ELF-1 (cell line): ENCODE results near the gene ALKBH2.

Experiments used
- DNase-seq: peaks from one replicate; pipeline ENCODE4 v3.0.0-alpha.2; 2016; ENCODE audit warnings: low read depth, low spot score

ALKBH2 gene

DNA sequence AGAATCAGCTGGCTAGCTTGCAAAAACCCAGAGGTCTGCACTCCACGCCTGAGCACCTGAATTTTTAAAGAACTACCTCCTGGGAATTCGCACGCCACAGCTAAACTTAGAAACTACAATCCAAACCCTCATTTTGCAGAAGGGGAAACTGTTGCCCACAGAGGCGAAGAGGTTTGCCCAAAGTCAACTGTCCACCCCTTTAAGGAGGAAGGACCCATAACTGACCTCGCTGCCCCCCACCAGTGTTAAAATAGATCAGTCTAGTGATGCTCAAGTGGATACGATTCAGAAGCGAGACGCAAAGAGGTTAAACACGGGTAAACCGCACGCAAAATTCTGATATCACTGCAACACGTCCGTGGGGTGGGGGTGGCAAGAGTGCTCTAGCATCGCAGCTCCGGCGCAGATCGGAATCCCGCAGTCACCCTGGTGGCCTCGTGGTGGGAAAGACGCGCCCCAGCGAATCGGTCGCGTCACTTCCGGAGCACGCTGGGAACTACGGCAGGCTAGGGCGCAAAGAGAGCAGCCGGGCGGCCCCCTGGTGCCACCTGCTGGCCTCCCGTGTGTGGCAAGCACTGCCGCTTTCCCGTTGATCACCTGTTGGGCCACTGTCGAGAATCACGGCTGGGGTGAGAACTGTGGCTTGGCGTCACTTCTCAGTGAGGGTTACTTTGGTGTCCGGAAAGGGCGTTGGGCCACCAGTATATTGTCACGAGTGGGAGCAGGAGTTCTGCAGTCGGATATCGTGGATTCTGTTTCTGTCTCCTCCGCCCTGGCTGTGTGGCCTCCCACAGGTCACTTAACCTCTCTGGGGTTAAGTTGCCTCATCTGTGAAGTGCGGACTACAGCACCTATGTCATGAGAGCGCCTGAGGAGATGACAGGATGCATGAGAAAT, at the start of gene ALKBH2:
ALKBH2 (minus strand) TSS at position 451 of the 897 bp plus-strand sequence. CDS start 686 bp downstream, outside the sequence.
- peak; percentile 97 for DNase-seq

DNA sequence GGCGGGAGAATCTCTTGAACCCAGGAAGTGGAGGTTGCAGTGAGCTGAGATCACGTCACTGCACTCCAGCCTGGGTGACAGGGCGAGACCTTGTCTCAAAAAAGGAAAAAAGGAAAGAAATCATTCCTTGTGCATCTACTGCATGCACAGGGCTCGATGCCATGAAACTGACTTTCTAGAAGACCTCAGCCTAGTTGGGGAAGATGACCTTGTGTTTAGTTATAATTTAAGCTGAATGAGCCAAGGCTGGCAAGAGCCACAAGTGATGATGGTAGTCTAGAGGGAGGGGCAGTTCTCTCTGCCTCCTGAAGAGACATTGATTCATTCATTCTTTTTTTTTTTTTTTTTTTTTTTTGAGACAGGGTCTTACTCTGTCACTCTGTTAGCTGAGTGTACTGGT, 47.3 kb upstream of the ALKBH2 start:
- no peak for DNase-seq

DNA sequence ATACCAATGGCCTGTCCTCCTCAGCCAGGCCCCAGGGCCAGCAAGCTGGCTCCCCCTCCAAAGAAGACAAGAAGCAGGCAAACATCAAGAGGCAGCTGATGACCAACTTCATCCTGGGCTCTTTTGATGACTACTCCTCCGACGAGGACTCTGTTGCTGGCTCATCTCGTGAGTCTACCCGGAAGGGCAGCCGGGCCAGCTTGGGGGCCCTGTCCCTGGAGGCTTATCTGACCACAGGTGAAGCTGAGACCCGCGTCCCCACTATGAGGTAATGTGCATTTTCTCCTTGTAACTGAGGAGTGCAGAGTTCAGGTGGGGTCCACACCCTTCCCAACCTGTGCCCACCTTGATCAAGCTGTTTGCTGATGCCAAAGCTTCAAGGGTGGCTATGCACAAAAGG, 46.5 kb upstream of the ALKBH2 start:
- DNase-seq, result no peak

DNA sequence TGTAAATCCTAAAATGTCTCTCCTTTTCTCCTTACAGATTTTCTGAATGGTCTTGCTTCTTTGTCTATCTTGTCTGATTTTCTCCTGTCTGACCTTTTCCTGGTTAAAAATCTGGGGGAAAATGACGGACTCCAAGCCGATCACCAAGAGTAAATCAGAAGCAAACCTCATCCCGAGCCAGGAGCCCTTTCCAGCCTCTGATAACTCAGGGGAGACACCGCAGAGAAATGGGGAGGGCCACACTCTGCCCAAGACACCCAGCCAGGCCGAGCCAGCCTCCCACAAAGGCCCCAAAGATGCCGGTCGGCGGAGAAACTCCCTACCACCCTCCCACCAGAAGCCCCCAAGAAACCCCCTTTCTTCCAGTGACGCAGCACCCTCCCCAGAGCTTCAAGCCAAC, 46.1 kb upstream of the ALKBH2 start:
- DNase-seq, result no peak

DNA sequence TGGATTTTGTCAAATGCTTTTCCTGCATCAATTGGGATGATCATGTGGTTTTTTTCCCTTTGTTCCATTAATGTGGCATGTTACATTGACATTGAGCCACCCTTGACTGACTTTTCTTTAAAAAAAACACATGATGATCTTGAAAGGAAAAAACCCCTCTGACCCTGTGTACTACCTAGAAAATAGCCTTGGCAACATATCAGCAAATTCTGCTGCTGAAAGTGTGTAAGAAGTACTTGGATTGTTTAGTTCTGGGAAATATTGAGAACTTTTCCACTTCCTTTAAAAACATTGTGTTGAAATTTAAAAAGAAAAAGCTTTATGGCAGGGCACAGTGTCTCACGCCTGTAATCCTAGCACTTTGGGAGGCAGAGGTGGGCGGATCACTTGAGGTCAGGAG, 43.8 kb upstream of the ALKBH2 start:
- no peak for DNase-seq

DNA sequence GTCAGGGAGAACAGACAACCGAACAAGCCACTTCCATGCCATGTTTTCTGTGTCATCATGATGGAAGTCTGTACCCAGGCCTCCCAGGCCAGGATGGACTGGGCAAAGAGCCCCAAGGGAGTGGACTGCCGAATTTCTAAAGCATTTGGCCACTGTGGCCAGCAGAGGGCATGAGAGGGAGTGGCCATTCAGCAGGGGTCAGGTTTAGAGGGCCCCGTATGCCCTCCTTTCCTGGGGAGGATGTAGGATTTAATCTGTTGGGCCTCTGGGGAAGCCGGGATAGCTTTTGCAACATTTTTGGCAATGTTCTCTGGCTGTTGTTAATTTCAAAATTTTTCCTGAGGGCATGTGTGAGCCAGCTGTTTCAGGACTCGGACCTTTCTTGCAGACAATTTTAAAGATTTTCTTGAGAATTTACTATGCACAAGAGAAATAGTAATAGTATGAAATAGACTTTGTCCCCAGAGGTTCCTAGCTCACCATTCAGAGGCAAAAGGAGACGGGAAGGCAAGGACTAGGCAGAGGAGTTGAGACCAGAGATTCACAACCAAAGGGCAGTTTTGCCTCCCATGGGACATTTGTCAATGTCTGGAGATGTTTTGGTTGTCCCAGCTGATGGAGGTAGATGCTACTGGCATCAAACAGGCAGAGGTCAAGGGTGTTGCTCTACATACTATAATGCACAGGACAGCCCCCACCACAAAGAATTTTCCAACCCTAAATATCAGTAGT, 41.1 kb upstream of the ALKBH2 start:
- DNase-seq, result peak; percentile 55

DNA sequence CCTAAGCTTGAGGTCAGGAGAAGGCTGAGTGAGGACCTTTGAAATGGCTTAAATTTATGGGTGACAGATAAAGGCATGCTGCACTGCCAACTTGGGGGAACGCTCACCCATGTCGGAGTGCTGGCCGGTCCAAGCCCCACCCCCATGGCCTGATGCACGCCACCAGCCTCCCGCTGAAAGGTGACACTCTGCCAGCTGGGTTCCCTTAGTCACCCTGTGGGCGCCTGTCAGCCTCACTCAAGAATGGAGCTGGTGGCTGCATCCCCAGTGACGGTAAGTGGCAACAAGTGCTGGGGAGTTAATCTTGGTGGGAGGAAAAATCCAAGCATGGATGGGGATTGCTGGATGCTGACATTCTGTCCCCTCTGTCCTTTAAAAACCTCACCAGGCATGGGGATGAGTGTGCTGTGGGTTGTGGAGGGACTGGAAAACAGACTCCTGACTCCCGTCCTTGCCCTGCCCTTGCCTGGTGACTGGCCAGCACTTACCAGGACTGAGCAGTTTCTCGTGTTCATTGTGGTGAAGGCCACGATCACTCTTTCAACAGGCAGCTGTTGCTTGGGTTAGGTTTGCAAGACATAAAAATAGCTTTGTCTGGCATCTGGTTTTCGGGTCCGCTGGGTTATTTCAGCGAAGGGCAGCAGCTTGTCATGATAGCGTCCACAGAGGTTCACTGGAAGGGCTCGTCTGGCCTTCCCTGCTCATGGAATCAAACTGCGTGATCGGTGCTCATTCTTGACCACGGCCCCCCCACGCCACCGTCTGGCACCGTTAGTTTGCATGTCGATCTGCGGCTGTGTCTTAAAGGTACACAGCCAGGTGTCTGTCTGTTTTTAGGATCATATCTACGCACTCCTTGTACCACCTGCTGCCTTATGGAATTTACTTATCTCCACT, 38.1 kb upstream of the ALKBH2 start:
- no peak for DNase-seq

DNA sequence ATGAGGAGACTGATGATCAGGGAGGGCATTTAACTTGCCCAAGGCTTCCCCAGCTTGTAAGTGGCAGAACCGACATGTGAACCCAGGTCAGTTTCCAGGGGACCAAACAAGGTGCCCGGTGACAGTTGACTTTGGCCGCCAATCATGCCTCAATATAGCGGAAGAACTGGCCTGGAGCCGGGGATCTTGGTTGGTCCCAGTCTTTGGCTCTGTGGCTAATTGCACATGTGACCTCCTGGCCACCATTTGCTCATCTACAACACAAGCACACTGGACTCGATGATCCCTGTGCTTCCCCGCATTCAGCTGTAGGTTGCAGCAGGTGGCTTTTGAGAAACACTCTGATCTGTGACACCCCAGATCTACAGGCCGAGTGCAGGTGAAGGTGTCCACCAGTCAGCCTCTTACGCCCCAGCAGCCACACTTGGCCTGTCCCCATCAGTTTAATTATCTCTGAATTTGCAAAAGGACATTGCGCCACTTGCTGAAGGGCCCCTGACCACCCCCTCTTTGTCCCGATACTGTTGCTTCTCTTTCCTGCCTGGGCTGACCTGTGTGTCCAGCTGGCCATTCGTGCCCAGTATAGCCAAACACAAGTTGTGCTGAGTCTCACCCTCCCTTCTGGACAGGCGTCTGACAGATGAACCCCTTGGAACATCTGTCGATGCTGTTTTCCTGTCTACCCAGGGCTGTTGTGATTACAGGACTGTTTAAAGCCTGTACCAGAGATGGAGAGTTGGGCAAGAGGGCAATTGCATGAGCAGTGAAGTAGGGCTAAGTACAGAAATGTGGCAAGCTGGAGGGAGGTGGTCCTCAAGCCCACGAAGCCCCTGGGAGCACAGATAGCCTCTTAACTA, 37.3 kb upstream of the ALKBH2 start:
- DNase-seq, result no peak

DNA sequence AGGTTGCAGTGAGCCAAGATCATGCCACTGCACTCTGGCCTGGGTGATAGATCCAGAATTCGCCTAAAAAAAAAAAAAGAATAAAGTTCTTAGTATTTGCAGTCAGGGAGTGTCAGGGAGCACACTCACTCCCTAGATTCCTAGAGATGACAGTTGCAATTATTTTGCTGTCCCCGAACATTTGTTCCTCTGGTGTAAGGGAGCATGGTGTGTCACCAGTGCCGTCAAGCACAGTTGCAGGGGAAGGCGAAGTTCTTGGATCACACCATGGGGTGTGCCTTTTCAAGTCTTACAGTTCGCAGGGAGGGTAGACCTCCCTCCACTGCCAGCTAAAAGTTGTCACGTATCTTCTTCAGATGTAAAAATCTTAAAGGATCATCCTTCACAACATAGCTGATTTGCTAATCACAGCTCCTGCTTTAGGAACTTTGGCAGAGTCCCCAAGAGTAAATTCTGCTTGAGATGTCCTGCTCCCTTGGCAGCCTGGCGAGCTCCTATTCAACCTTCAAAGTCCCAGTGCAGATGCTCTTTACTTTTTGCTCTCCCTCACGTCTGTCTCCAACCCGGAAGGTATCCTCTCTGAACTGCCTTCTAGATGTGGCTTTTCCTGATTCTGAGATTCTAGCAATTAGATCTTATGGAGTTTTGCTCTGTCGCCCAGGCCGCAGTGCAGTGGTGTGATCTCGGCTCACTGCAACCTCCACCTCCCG, 34.4 kb upstream of the ALKBH2 start:
- no peak for DNase-seq

DNA sequence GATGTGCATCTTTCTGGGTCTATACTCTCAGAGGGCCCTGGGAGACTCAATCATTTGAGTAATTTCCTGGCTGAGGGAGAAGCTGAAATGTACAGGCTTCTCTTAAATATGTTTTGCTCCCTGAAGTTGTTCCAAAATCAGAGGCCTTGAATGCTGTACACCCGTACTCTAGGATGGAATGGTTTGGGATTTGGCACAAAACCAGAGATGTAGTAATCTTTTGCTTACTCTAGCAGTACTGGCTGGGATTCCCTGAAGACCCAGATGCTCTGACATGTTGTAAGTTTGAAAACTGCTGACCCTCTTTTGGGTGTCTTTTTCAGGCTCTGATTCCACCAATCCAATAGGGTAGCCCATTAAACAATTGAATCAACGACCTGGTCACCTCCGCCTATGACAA, 33.5 kb upstream of the ALKBH2 start:
- DNase-seq, result no peak

DNA sequence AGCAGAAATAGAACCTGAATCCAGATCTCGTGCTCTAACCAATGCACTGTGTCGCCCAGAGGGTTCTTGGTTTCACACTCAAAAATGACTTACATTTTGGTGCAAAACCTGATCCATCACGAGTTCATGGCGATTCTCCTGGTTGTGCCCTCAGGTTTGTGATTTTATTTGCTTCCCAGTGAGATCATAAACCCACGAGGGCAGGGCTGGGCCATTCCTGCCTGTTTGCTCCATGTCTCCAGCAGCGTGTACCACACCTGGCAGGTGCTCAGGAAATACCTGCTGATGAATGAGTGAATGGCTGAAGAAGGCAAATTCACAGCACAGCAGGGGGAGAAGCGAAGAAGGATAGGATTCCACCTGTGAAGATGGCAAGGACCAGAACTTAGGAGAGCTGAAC, 32.5 kb upstream of the ALKBH2 start:
- no peak for DNase-seq

DNA sequence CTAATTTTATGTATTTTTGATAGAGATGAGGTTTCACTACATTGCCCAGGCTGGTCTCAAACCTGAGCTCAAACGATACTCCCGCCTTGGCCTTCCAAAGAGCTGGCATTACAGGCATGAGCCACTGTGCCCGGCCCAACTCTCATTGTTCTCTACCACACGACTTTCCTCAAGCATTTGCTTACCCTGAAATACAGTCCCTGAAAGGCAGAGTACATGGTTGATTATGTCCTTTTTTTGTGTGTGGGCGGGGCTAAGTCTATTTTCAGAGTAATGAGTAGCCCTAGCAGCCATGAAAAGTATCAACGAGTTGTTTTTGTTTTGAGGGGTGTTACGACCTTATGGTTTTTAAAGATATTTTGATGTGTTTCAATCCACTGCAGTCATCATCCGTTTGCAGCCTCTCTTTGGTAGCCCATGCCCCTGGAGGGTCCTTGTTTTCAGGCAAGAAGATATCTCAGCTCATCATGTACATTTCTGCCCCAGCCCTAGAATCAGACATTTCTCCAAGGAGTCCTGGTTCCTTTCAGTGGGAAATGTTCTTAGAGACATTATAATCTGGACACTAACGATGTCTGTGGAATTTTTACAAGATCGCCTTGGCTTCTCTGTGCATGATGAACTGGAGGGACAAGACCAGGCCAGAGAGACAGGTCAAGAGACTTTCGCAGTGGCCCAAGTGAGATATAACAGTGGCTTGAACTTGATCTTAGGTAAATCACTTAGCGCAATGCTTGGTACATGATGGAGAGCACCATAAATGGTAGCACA, 31.8 kb upstream of the ALKBH2 start:
- no peak for DNase-seq

DNA sequence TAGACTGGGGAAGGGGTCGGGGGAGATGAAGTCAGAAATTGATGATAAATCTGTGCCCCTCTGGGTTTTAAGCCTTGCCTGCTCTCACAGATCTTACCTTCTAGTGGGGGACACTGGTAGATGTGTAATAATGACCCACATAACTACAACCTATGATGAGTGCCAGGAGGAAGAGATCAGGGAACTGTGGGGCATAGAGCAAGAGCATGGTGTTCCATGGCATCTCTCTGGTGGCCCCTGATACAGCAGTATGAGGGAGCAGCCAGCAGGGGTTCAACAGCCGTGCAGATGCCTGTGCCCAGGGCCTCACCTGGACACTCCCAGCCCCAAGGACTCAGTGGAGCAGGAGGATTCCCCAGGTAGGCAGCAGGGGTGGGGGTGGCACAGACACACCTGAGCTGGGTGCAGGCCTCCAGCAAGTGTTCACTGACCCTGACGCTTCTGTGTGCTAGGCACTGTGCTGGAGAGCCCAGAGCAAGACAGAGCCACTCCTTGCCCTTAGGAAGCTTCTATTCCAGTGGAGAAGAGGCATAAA, 28.1 kb upstream of the ALKBH2 start:
- DNase-seq, result no peak

DNA sequence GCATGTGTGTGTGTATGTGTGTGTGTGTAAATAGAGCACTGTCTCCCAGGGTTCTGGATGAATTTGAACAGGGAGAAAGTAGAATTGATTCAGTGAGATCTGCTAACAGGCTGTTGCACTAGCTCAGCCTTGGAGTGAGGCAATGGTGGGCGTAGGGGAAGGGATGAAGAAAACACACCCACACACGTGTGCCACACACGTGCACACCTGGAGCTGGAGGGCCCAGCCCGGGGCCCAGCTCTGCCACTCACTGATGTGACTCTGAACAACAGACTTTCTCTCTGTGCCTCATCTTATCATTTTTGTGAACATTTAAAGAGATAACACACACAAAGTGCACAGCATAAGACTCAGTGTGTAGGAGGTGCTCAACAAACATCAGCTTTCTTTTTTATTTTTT, 27.3 kb upstream of the ALKBH2 start:
- DNase-seq, result no peak

DNA sequence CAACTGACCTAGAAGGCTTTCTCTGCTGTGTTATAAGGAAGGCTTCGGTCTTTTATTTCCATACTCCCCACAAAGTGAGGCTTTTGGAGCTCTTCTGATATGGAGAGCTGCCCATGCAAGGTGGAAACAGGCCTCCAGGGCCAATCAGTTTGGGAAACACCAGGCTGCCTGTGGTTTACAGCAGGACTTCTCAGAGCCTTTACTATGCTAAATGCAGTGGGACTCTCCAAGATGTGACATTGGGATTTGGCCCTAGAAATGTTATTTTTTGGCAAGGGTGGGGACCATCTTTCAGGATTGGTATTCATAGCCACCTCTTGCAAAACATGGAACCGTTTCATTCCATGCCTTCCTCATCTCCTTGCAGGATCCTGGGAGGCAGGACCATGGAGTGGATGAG, 26.8 kb upstream of the ALKBH2 start:
- DNase-seq, result no peak

DNA sequence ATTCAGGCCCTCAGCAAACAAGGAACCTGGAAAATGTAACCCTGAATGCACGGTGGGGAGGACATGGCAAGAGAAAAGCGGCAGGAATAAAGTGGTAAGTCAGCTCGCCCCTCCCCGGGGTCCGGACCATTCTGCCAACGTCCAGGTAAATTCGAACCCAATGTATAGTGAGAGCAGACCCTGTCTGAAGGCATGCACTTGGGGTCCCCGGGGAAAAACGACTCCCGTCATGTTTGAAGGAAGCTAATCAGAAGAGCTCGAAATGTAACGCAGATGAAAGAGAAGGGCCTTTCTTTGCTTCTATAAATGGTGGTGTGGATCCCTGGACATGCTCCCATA, 23.3 kb upstream of the ALKBH2 start:
- DNase-seq, result no peak

DNA sequence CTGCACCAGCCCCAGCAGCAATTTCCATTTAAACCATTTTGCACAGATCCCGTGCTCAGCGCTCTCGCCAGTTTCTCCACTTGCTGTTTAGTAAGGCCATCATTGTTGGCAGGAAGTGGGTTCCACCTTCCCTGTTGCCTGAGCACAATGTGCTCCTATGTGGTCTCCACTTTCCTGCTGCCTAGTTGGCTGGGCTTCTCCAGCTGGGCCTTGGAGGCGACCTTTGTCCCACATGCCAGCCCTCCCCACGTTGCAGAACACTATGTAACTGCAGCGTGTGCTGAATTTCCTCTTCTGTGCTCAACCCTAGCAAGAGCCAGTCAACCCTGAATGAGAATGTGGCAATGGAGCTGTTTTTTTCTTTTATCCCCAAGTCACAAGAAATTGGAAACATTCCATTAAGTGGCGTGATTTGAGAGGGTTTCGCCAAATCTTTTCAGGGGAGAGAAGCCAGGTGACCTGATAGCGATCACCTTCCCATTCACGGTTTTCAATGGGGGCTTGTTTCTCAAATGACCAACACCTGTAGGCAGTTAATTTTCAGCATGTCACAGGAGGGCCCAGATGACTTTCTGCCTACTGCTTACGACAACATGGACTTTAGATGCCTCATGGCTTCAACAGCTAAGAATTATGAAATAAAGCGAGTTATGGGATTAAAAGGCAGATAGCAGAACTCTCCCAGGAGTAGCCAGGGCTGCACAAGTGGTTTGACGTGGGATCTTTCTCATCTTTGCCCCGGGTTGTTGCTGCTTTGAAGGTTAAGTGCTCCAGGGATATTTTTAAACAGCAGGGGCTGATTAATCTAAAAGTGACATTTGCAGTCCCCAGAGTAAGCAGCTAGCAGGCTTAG, 22.7 kb upstream of the ALKBH2 start, which contains the start of gene ACACB:
ACACB (plus strand) TSS at position 830 of the 853 bp plus-strand sequence. CDS start 22,819 bp downstream, outside the sequence.
- peak; percentile 19 for DNase-seq

DNA sequence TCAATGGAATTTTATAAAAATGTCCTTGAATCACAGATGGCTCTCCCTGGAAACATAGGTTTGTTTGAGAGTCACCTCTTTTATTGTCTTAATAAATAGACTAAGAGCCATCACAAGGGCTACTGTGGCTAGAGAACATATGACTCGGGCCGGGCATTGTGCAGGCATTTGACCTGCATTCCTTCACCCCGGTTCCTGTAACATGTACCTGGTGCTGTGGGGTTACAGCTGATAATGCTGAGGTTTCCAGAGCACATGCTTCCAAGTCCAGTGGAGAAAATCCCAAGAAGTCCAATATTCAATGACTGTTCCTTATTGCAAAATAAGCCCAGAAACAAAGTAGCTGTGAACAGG, 22.1 kb upstream of the ALKBH2 start:
- DNase-seq, result no peak
